Right cardiac atrium (tissue), 5 donors: ENCODE results near the gene THSD7A. TPM values are rescaled to one million over a fixed set of nuclear protein-coding genes. Genes with fewer than 3 reads are reported as not detected.

Experiments used
- ATAC-seq, 2 donors: fragments of 200-7000 bp; cut with Tn5 transposase; one replicate each; pipeline versions ENCODE4 v1.8.0 to v1.9.1; 2020; ENCODE audit warnings: moderate library complexity in 2 of 2, mild to moderate bottlenecking in 1 of 2
- DNase-seq, 3 donors: peaks; one replicate each; pipeline ENCODE4 v3.0.0-alpha.2; 2020
- H3K27ac ChIP-seq: one replicate; pipeline ENCODE4 v1.5.1; 2013; ENCODE audit warnings: mild to moderate bottlenecking, low read length, control low read depth, moderate library complexity
- H3K27me3 ChIP-seq: one replicate; pipeline ENCODE4 v1.6.1; 2013; ENCODE audit not compliant: control insufficient read depth, insufficient read depth
- H3K4me1 ChIP-seq: one replicate; pipeline ENCODE4 v1.6.1; 2013; ENCODE audit warnings: low read length; ENCODE audit not compliant: control insufficient read depth, insufficient read depth
- H3K4me3 ChIP-seq: one replicate; pipeline ENCODE4 v1.5.1; 2013; ENCODE audit warnings: low read length, control low read depth
- H3K9me3 ChIP-seq: one replicate; pipeline ENCODE4 v1.6.1; 2013; ENCODE audit warnings: low read length; ENCODE audit not compliant: control insufficient read depth
- WGBS: extraction: QIAGEN DNeasy Blood & Tissue Kit; methylation state at CpG from one replicate; pipeline ENCODE4 v1.1.7; 2013; 5-methylcytosine and 5-hydroxymethylcytosine counted together
- intact Hi-C, 4 donors: fragments of 100-400 bp; cut with DNase I; formaldehyde crosslinking; loops; one replicate each; pipeline versions ENCODE4 v1.11.0 to v1.14.0; 2022 to 2023
- polyA plus RNA-seq: library from polyadenylated mRNA; stranded (reverse); fragments of 200-250 nt; gene quantifications from one replicate; pipeline ENCODE4 v1.2.3, GENCODE V29; 2013
- total RNA-seq, 4 donors: library from RNA; stranded (reverse); fragmentation: NEBNext Ultra II Directional; extraction: Animal tissue kit (Norgen Biotek cat#: 25700); gene quantifications; one replicate each; pipeline ENCODE4 v1.2.1, GENCODE V29; 2021
- donor health status: healthy with polysubstance abuse.
- donor health status: DM: no; HTN: yes; CAD: no.
- donor health status: DM: no; HTN: no; CAD: no.
- donor health status: DM: no; HTN: yes; CAD: no; lungs with severe emphysema.
- donor health status: DM: yes; HTN: yes; CAD: no.

THSD7A gene
- total and polyA plus RNA-seq, 5 donors: 0.34 to 3.6 (median 2.3) TPM

DNA sequence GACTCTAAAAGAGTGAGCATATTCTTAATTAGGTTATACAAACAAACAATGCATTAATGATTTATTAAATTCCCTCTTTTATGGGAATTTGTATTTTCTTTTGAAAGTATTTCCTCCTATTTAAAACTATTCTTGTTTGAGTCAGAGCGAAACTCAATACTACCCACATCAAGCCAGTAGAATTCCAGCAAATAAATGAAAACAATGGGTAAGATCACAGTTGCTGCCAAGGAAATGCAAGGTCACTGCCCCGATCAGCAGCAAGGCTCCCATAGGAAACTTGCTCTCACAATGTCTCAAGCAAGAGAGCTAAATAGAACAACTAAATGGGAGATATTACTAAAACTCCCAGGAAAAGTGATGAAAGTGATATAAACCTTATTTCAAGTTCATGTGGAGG, 206.3 kb downstream of the THSD7A start:
- Histone ChIP-seq H3K4me3 (no peak overlapping the region), H3K9me3 (no peaks in the 10 kb centered on the region), H3K27me3 (no peaks in the 10 kb centered on the region), H3K4me1 (no peaks in the 10 kb centered on the region), H3K27ac (no peak overlapping the region)
- DNase-seq: peak; percentile 15 to 54 (median 23)
- 44% methylated on average over 2 of the region's 2 CpGs for WGBS
- intact Hi-C loops: no loop called here
- peak; percentile 84 to 94 for ATAC-seq

DNA sequence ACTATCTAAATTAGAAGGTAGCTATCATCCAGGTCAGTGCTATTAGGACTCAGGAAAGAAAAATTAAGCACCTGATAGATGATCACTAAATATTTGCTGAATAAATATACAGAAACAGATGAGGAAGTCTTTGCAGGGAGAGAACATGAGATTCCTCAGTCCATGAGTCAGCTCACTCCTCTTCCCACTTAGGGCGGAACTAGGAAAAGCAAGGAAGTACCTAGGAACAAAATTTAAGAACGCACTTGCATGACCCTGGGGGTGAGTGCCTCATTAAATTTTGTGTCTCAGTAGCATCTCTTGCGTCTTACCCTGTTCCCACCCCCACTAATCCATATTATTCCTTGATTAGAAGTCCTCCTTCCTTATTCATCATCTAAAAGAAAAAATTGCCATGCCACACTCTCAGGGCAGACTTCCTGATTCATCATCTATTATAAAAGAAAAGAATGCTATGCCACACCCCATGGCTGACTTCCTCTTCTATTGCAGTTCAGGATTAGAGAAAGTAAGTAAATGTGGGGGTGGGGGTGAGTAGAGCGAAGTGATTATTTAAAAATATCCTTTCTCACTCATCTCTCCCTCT, 208.8 kb downstream of the THSD7A start:
- no peaks in the 10 kb centered on the region for H3K4me1 ChIP-seq
- no peak overlapping the region for H3K4me3 ChIP-seq
- no peak for DNase-seq
- H3K27ac ChIP-seq: no peak overlapping the region
- ATAC-seq: no peak
- H3K27me3 ChIP-seq: no peaks in the 10 kb centered on the region
- intact Hi-C loops: no loop called here
- H3K9me3 ChIP-seq: no peaks in the 10 kb centered on the region
- 95% methylated on average over 4 of the region's 4 CpGs for WGBS

DNA sequence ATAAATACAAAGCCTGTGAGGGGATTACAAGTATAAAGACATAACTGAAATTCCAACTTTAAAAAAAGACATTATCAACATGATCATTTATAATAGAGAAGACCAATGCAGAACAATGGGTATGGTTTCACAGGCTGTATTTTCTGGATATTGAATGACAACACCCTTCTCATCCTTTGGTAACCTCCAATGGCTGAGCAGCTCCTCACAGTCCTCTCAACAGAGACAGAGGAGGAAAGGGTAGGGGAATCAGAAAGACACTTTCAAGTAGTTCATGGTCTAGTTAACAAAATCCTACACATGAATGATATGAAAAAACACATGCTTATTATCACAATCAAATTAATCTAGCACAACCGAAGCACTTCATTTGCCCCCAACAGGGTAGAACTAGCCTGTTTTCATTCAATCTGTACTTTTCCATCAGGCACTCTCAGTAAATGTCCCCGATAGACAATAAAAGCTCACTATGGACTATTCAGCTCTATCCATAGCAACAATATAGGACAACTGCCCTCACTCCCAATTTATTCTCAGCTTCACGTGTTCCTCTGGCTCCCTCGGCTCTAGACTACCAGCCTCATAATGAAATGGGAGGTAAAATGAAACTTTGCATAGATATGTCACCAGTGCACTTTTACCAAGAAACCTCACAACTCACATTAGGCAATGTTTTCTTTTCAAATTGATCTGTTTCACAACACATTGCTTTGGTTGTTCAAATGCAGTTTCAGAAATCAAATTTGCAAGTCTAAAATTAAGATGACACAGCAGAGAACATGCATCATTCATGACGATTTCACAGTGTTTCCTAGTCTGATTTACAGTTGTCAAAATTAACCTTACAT, 211.4 kb downstream of the THSD7A start:
- Histone ChIP-seq H3K4me3 (no peak overlapping the region), H3K27ac (no peak overlapping the region), H3K4me1 (no peaks in the 10 kb centered on the region), H3K9me3 (no peaks in the 10 kb centered on the region), H3K27me3 (no peaks in the 10 kb centered on the region)
- ATAC-seq (no peak), DNase-seq (no peak)
- 85% methylated on average over 5 of the region's 5 CpGs for WGBS
- intact Hi-C loops: no loop called here

DNA sequence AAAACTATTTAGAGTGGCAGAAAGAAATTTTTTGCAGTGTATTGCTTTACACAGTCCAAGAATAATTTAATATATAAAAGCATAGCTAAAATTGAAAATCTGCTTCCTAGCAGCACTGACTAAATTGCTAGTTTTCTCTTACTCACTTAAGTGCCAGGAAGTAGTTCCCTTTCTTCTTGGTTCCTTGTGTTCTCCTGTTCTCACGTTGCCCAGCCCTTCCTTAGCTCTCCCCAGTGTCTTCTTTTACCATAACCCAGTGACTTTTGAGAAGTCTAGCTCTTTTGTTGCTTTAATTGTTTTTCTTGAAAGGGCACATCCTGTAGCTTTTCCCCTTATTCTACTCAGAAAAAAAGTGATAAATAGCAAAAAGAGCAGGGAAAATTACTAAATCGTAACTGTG, 215.5 kb downstream of the THSD7A start:
- H3K4me1 ChIP-seq: no peaks in the 10 kb centered on the region
- no peak overlapping the region for H3K4me3 ChIP-seq
- ATAC-seq (peak in 1 of 2 donors; percentile 60), DNase-seq (no peak)
- WGBS: 57% methylated on average over 2 of the region's 2 CpGs
- no peaks in the 10 kb centered on the region for H3K27me3 ChIP-seq
- no peaks in the 10 kb centered on the region for H3K9me3 ChIP-seq
- intact Hi-C loops: no loop called here
- H3K27ac ChIP-seq: no peak overlapping the region

DNA sequence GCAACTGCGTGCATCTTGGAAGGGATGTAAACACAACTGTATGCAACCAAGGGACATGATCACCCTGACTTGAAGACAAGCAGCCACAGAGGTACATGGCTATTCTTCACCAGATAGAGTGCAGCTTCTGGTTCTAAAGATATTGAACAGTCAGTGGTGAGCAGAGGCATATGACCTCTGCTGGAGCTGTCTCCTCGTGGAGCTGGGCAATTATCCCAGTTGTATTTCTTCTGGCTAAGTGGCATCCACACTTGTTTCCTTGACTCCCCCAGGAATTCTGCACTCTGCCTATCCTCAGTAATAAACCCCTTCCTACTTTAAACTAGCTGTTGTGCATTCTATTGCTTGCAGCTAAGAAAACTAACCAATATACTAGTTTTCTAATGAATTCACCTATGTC, 216.8 kb downstream of the THSD7A start:
- Histone ChIP-seq H3K4me3 (no peak overlapping the region), H3K27ac (no peak overlapping the region), H3K27me3 (no peaks in the 10 kb centered on the region), H3K9me3 (no peaks in the 10 kb centered on the region), H3K4me1 (no peaks in the 10 kb centered on the region)
- ATAC-seq (no peak), DNase-seq (no peak)
- WGBS: 54% methylated on average over 2 of the region's 2 CpGs
- intact Hi-C loops: no loop called here

DNA sequence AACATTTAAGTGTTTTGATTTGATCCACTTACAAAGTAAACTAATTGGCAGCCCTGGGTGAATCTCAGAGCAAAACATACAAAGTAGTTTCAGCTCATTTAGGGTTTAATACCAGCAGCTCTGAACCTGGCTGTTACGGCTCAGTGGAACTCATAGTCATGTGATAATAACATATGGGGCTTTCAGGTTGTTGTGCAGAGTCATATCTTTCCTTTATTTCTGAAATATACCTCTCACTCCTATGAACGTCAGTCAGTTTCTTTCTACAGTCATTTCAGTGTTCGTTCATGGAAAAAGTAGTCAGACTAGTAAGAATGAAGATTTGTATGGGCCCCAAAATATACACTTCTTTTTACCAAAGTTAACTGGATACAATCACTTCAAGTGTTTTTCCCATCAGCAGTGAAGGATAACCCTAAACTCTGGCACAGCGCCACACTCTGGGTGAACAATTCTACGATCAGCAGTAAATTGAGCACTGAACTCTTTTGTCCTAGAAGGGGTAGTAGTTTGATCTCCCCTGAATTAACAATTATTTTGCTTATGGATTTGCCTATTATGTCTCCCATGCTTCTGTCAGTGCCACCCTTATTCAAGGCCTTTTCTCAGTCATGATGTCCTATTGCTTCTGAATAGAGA, 218.6 kb downstream of the THSD7A start:
- H3K27me3 ChIP-seq: no peaks in the 10 kb centered on the region
- no peaks in the 10 kb centered on the region for H3K9me3 ChIP-seq
- H3K4me3 ChIP-seq: no peak overlapping the region
- no peak for ATAC-seq
- H3K4me1 ChIP-seq: no peaks in the 10 kb centered on the region
- 91% methylated on average over 5 of the region's 5 CpGs for WGBS
- intact Hi-C loops: no loop called here
- no peak overlapping the region for H3K27ac ChIP-seq
- no peak for DNase-seq

DNA sequence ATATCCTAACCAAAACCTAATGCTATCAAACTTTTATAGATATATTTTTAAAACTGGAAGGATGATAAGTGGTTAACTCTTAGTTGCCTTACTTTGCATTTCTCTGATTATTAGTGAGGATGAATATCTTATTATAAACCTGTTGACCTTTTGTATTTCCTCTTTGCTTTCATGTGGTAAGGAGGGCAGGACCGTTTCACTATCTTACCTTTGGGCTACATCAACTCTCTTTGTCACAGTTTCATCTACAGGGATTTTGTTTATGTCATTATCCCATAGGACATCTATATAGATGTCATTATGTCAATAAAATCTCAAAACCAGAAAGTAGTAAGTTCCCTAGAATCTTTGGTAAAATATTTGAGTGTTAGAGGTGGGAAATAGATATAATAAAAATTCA, 219.3 kb downstream of the THSD7A start:
- DNase-seq (no peak), ATAC-seq (no peak)
- H3K27me3 ChIP-seq: no peaks in the 10 kb centered on the region
- intact Hi-C loops: no loop called here
- H3K9me3 ChIP-seq: no peaks in the 10 kb centered on the region
- WGBS: 85% methylated on average over 1 of the region's 1 CpG
- no peak overlapping the region for H3K4me3 ChIP-seq
- no peaks in the 10 kb centered on the region for H3K4me1 ChIP-seq
- no peak overlapping the region for H3K27ac ChIP-seq

DNA sequence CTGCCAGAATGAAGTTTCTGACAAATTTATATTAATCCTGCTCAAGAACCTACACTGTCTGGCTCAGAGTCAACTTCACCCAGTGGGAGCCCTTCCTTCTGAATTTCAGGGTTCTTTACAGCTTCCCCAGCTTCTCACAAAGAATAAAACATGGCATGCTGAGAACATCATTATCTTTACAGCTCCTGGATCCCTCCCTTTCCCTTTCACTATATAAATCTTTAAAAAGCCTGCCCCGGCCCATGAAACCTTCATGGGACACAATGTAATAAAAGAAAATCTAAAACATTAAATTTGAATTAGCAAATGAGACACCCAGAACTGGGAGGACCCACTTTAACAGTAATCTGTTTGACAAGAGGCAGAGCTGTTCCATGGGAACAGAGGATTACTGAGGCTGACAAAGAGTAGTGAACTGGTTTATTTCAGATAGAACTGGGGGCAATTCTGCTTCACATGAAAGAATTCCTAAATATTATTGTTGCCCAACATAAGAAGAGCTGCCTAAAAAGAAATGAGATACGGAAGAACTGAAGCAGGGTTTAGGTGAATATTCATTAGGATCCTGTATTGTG, 222.8 kb downstream of the THSD7A start:
- DNase-seq (no peak), ATAC-seq (no peak)
- Histone ChIP-seq H3K4me1 (no peaks in the 10 kb centered on the region), H3K27ac (no peak overlapping the region), H3K4me3 (no peak overlapping the region), H3K9me3 (no peaks in the 10 kb centered on the region), H3K27me3 (no peaks in the 10 kb centered on the region)
- intact Hi-C loops: no loop called here
- 93% methylated on average over 2 of the region's 2 CpGs for WGBS

DNA sequence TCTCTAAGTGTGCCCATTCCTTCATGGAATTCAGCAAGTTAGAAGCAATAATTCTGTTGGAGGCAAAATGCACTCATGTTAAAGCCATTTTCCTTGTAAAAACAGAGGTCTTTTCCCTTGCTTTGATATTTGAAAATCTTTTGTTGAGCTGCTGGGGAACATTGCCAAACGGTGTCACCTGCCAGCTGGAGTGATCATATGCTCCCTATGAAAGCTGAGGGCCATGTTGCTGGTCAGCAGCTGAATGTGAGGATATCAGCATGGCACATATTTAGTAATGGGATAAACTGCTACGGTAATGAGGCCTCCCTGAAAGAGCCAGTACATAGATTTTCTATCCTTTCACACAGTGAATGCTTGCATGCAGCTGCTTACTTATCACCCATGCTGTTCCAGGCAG, 224.3 kb downstream of the THSD7A start:
- intact Hi-C loops: no loop called here
- no peak for ATAC-seq
- WGBS: 30% methylated on average over 2 of the region's 2 CpGs
- Histone ChIP-seq H3K27me3 (no peaks in the 10 kb centered on the region), H3K27ac (no peak overlapping the region), H3K4me3 (no peak overlapping the region), H3K9me3 (no peaks in the 10 kb centered on the region), H3K4me1 (no peaks in the 10 kb centered on the region)
- DNase-seq: peak; percentile 18 to 59 (median 53)

DNA sequence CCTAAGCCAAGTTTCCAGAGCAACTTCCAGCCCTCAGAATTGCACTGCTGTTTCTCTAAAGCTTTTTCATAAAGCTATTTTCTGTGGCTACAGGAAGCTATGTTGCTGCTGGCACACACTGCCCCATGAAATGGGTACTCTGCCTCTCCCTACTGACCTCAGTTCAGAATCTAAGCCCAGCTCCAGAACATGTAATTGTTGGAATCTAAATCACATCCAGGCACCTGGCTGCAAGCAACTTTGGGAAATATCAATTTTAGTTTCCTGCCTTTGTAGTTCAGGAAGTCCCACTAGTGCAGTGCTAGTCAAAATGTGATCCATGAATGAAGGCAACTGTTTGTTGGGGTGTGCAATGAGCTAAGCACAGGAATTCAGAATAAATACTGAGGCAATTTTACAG, 226.2 kb downstream of the THSD7A start:
- DNase-seq (no peak), ATAC-seq (peak; percentile 65 to 70)
- Histone ChIP-seq H3K4me3 (no peak overlapping the region), H3K27ac (no peak overlapping the region), H3K9me3 (no peaks in the 10 kb centered on the region), H3K4me1 (no peaks in the 10 kb centered on the region), H3K27me3 (no peaks in the 10 kb centered on the region)
- intact Hi-C loops: no loop called here

DNA sequence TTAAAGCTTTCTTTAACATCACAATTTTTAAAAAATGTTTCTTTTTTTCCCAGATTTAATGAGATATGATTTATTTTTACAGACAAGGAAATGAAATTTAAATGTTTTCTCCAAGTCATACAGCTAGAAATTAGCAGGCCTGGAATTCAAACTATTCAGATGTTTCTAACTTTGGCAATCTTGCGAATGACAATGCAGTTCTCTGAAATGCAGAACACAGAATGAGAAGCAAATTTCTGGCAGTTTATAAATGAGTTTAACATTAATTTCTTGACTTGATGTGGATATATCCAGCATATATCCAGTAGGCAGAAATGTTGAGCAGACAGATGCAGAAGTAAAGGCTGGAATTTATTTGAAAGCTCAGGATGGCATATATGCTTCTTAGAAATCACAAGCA, 227.5 kb downstream of the THSD7A start:
- H3K27me3 ChIP-seq: no peaks in the 10 kb centered on the region
- H3K9me3 ChIP-seq: no peaks in the 10 kb centered on the region
- no peak for ATAC-seq
- 53% methylated on average over 1 of the region's 1 CpG for WGBS
- no peak overlapping the region for H3K4me3 ChIP-seq
- no peaks in the 10 kb centered on the region for H3K4me1 ChIP-seq
- no peak overlapping the region for H3K27ac ChIP-seq
- DNase-seq: no peak
- intact Hi-C loops: no loop called here
